NCI-H1694 (cell line): Measurements from ENCODE around the gene ZDHHC9.
A peak's percentile ranks its signal among the peaks of the same experiment; 100 is the strongest.
"Not testable (repeated sequence)": the region's sequence is repeated elsewhere in the genome, so short reads cannot be mapped to it uniquely, and the experiment has no call there.

Experiments
- DNase-seq: peaks from one replicate; lab custom pipeline; 2025; lab: John Stamatoyannopoulos, UW

Gene ZDHHC9

DNA sequence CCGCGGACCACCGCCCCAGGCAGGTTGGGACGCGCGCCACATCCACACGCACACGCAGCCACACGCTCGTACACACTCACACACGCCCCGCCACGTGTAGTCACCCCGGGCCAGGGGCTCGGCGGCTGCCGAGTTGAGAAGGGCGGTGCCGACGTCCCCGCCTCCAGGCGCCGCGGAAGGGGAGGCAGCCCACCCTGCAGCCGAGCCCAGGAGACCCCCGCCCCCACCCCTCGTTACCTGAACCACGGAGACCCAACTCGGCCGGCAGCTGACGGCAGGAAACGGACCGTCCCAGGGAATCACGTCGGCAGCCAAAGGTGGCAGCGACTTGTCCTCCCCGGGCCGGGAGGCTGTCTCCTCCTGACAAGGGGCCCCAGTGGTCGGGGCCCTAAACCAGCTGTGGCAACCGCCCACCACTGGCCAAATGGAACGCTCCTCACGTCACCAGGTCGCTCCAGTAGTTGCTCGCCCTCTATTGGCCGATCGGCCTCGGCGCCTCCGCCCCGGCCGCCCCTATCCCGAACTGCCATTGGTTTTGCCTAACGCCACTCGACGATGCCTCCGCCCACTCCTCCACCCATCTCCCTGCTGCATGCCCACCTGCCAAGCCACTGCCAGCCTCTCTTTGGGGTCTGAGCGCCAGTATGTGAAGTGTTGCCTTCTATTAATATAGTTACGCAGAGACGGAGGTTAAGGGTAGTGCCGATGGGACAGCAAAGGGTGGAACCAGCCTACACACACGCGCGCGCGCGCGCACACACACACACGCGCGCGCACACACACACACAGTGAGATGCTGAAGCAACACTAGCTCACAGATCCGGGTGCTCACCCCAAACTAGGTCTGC is at the start of gene ZDHHC9:
ZDHHC9 (minus strand) TSS at position 428 of the 848 bp plus-strand sequence. CDS start 1,941 bp downstream, outside the sequence.
- peak; percentile 90 for DNase-seq

GRCh38 chrX:129877401-129877800 is 33.7 kb upstream of the ZDHHC9 start:
- DNase-seq: no peak

- DNase-seq: no peak
Observed at GRCh38 chrX:129876771-129877305, 33.2 kb upstream of the ZDHHC9 start.

DNA sequence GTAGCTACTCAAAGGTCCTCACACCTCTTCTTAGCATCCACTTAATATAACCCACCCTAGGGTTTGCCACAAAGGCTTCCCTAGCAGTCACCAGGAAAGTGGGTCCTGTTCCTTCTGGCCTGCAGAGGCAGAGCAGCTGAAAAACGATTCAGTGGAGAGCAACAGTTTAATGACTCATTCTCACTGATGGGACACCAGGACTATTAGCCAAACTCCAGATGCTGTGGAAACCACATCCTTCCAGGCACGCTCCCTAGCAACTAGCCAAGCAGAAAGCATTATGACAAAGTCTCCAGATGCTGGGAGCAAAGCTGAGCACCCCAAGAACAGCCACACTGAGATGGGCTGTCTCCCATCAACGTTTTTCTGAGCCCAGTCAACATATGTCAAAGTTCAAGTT is 32.0 kb upstream of the ZDHHC9 start:
- DNase-seq: no peak

- DNase-seq: no peak
Observed at GRCh38 chrX:129872524-129872923, 28.8 kb upstream of the ZDHHC9 start.

- not testable (repeated sequence) for DNase-seq
Observed at GRCh38 chrX:129866321-129866720, 22.6 kb upstream of the ZDHHC9 start.

GRCh38 chrX:129859134-129859533 is 15.4 kb upstream of the ZDHHC9 start:
- DNase-seq: not testable (repeated sequence)

DNA sequence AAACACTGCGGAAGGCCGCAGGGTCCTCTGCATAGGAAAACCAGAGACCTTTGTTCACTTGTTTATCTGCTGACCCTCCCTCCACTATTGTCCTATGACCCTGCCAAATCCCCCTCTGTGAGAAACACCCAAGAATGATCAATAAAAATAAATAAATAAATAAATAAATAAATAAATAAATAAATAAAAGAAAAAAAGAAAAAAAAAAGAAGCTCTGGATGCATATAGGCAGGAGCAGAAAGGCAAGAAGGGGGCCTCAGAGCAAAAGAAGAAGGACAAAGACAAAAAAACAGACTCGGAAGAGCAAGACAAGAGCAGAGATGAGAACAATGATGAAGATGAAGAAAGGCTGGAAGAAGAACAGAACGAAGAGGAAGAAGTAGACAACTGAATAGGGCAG is 8.1 kb upstream of the ZDHHC9 start:
- DNase-seq: not testable (repeated sequence)

- no peak for DNase-seq
Observed at GRCh38 chrX:129846716-129847115, 3.0 kb upstream of the ZDHHC9 start.

- DNase-seq: no peak
Observed at GRCh38 chrX:129845616-129846190, 2.0 kb upstream of the ZDHHC9 start.

GRCh38 chrX:129843209-129843458 is 552 bp downstream of the ZDHHC9 start:
- no peak for DNase-seq

GRCh38 chrX:129842510-129843208 is 1.0 kb downstream of the ZDHHC9 start:
- no peak for DNase-seq

- no peak for DNase-seq
Observed at GRCh38 chrX:129840344-129840743, 3.3 kb downstream of the ZDHHC9 start.

- no peak for DNase-seq
Observed at GRCh38 chrX:129836827-129837226, 6.9 kb downstream of the ZDHHC9 start.

DNA sequence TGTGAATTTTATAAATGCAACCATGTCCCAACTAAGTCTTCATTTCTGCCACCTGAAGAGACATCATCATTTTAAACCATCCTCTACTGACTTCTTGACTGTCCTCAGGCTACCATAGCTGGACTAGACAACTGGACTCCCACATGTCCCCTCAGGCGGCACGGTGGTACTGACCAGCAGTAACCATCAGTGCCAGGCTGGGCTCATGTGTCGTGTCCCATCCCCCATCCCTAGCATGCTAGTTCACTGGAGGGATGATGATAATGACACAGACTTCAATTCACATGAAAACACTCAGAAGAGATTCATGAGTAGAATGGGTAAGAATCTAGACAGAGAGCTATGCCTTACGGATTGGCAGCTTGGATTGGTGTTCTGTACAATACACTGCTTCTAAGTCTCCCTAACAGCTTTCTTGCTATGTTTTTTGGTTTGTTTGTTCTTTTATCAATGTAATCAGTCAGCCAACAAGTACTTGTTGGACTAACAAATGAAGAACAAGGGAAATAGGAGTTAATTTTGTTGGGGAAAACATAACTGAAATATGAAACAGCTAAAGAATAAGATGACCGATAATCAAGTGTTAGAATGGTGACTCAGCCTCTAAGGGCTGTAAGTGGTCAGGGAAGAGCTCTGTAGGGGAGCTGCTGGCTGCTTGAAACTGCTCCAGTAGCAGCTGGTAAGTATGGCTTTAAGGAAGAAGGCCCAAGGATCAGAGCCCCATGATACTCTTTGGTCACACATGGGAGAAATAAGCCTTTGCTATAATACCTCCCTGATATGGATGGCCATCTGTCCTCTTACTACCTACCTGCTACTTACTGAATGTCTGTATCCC is 10.3 kb downstream of the ZDHHC9 start:
- DNase-seq: no peak

DNA sequence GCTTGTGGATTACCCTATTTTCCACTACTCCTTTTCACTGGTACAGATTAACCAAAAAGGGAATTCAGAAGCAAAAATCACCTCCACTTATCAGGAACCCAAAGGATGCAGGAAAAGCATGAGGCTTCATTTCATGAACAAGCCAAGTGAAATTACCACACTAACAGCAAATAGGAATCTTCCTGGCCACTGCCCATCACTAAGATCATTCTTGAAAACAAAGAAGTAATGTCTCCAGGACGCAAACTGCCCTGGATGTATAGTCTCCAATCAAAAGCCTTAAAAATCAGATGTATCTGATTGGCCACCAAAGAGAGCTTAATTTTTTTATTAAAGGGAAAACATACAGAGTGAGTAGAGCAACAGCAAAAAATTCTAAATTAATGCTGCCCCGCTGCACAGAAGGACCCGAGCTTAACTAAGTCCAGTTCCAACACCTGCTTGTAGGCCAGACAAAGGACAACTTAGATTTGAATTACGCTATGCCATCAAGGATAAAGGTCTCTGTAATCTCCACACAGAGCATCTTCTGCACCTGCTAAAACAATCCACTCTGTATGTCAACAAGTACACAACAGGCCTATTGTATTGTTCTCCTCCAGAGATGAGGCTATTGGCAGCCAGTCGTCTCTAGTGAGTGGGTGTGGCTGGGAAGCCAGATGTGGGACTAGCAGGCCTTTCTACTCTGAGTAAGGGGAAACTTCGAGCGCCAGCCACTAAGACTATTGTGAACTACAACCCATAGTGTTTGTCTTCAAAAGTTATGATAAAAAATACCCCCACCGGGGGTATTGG is 12.4 kb downstream of the ZDHHC9 start:
- DNase-seq: no peak

- no peak for DNase-seq
Observed at GRCh38 chrX:129830494-129830893, 13.2 kb downstream of the ZDHHC9 start.

- no peak for DNase-seq
Observed at GRCh38 chrX:129825746-129826505, 17.8 kb downstream of the ZDHHC9 start.

DNA sequence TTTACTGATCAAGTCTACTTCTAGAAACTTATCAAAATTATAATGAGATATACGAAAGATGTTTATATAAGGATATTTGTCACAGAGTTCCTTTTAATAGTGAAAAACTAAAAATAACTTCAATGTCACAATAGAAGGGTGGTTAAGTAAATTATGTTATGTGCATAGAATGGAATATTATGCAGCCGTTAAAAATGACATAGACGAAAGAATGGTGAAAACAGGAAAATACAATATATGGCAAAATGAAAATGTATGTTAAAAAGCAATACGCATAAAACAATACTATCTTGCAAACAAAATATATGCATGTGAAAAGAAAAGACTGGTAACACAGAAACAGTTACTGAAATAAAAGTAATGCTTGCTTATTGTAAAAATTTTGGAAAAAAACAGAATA is 19.1 kb downstream of the ZDHHC9 start:
- DNase-seq: no peak

DNA sequence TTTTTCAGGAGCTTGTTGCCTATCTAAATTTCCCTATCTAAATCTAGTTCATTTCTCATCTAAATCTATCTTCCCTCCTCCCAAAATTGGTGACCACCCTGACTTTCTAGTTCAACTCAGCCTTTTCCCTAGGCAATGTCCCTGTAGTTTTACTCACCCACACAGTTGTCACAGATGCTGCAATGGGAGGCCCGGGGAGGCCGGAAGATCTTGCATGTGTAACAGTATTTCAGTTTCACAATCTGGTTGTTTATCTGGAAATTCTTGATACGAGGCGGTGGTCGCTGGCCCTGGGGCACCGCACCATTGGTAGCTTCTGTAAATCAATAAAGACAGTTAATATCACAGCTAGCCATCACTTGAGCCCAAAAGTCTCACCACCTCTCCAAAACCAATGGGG is 20.2 kb downstream of the ZDHHC9 start:
- DNase-seq: no peak
